PFSK-1 (cell line): Measurements from ENCODE around the gene DNER.

Source experiments
- FOXP2 ChIP-seq: optimal IDR thresholded peaks from 2 replicates; pipeline ENCODE3; 2011; ENCODE audit warnings: borderline replicate concordance, control low read depth, inconsistent platforms; ENCODE audit not compliant: insufficient read depth; ENCODE audit errors: extremely low read length, extremely low read depth
- POLR2AphosphoS5 ChIP-seq: IDR thresholded peaks from 2 replicates; pipeline ENCODE4 v1.6.1; 2012; ENCODE audit warnings: low read depth, mild to moderate bottlenecking, control low read depth, low read length, moderate library complexity
- REST ChIP-seq, 2 experiments: IDR thresholded peaks; 2 replicates each; pipeline versions ENCODE4 v1.6.1 to v1.8.0; 2011 to 2012; ENCODE audit warnings: low read depth in 2 of 2, low read length in 2 of 2, control low read depth in 1 of 2, inconsistent platforms in 1 of 2, mild to moderate bottlenecking in 1 of 2, moderate library complexity in 1 of 2; ENCODE audit not compliant: insufficient read depth in 1 of 2
- SIN3A ChIP-seq: IDR thresholded peaks from 2 replicates; pipeline ENCODE4 v1.6.1; 2012; ENCODE audit warnings: mild to moderate bottlenecking, low read length, moderate library complexity, borderline replicate concordance; ENCODE audit not compliant: insufficient read depth
- TAF1 ChIP-seq: IDR thresholded peaks from 2 replicates; pipeline ENCODE4 v1.6.1; 2012; ENCODE audit warnings: low read length, control low read depth, borderline replicate concordance; ENCODE audit not compliant: insufficient read depth

The DNER gene

GRCh38 chr2:229622495-229623355 lies 91.6 kb downstream of the DNER start:
- TF ChIP-seq TAF1 (no peak), FOXP2 (no peak), REST (IDR thresholded peaks at IDR 0.05; ENCODE audit: insufficient read depth in 1 of 2, low read depth in 2 of 2, low read length in 2 of 2) (no peak), SIN3A (no peak), POLR2AphosphoS5 (no peak)

- TF ChIP-seq TAF1 (no peak), FOXP2 (no peak), POLR2AphosphoS5 (no peak), REST (IDR thresholded peaks at IDR 0.05; ENCODE audit: insufficient read depth in 1 of 2, low read depth in 2 of 2, low read length in 2 of 2) (no peak), SIN3A (no peak)
Measured at GRCh38 chr2:229620759-229621158, 93.6 kb downstream of the DNER start.

GRCh38 chr2:229620289-229620688 lies 94.1 kb downstream of the DNER start:
- TF ChIP-seq TAF1, result no peak
- TF ChIP-seq SIN3A, result no peak
- no peak for TF ChIP-seq FOXP2
- TF ChIP-seq POLR2AphosphoS5, result no peak

DNA sequence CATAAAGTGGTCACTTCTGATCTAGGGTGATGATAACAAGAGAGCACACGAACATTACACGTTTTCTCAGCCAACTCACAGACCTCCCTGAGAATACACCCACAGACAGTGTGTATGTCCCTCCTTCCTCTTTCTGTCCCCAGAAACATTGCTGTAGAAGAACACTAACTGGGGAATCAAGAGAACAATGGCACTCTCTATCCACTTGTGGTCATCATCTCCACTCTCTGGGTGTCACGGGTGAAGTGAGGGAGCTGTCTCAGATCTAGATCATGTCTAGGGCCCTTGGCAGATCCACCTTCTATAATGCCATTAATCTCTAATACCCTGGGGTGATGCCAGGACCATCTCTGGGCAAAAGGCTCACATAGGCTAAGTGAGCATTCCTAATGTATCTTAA lies 97.9 kb downstream of the DNER start:
- TF ChIP-seq POLR2AphosphoS5 (no peak), TAF1 (no peak), SIN3A (no peak), FOXP2 (no peak), REST (IDR thresholded peaks at IDR 0.05; ENCODE audit: insufficient read depth in 1 of 2, low read depth in 2 of 2, low read length in 2 of 2) (no peak)

GRCh38 chr2:229612384-229612971 lies 101.9 kb downstream of the DNER start:
- TF ChIP-seq FOXP2, result no peak
- no peak for TF ChIP-seq REST (IDR thresholded peaks at IDR 0.05; ENCODE audit: insufficient read depth in 1 of 2, low read depth in 2 of 2, low read length in 2 of 2)
- TF ChIP-seq POLR2AphosphoS5, result no peak
- TF ChIP-seq TAF1, result no peak
- no peak for TF ChIP-seq SIN3A
